ENCODE data around the gene GPATCH3. TPM values are rescaled to one million over a fixed set of nuclear protein-coding genes. Genes with fewer than 3 reads are reported as not detected.

Gene GPATCH3
- total and polyA plus RNA-seq, 10 donors = 13.3 to 25.8 (median 17.5) TPM

GRCh38 chr1:26911399-26912146, 11.3 kb upstream of the GPATCH3 start:
- no peaks in the 10 kb centered on the region for H3K9me3 ChIP-seq
- TF ChIP-seq CTCF (IDR thresholded peaks at IDR 0.05 in 8 of 11, conservative IDR thresholded peaks at IDR 0.05 in 3 of 11) (no peak), POLR2AphosphoS5 (IDR thresholded peaks at IDR 0.05) (no peak), POLR2A (IDR thresholded peaks at IDR 0.05) (no peak)
- WGBS, 5 donors = 81 to 89% (median 85%) methylated on average over 8 of the region's 8 CpGs
- no peaks in the 10 kb centered on the region for H3K36me3 ChIP-seq
- no peak for DNase-seq
- no peaks in the 10 kb centered on the region for H3K27me3 ChIP-seq (replicated peaks in 1 of 7)
- H3K4me1 ChIP-seq = peaks cover 0 to 11% (median 2%) of the 10 kb centered on the region in 6 donors
- H3K27ac ChIP-seq = peak overlapping the region in 3 of 8 donors; percentile 20 to 88 (median 80)
- peak overlapping the region; percentile 12 to 70 (median 32) for H3K4me3 ChIP-seq
- intact Hi-C loops (cut with DNase I; ENCODE audit: low total_unique reads) = no loop called here

GRCh38 chr1:26910343-26911160, 10.3 kb upstream of the GPATCH3 start:
- Histone ChIP-seq H3K27ac (peak overlapping the region in 2 of 8 donors; percentile 1 to 16), H3K27me3 (replicated peaks in 1 of 7) (no peaks in the 10 kb centered on the region)
- intact Hi-C loops (cut with DNase I; ENCODE audit: low total_unique reads) = no loop called here

GRCh38 chr1:26909951-26910342, 9.7 kb upstream of the GPATCH3 start:
- TF ChIP-seq CTCF (IDR thresholded peaks at IDR 0.05 in 8 of 11, conservative IDR thresholded peaks at IDR 0.05 in 3 of 11) = no peak
- TF ChIP-seq POLR2AphosphoS5 (IDR thresholded peaks at IDR 0.05) = no peak
- TF ChIP-seq POLR2A (IDR thresholded peaks at IDR 0.05) = no peak
- Histone ChIP-seq H3K36me3 (no peaks in the 10 kb centered on the region), H3K4me1 (peaks cover 0 to 11% (median under 1%) of the 10 kb centered on the region in 6 donors), H3K27ac (peak overlapping the region in 1 of 8 donors; percentile 16), H3K9me3 (no peaks in the 10 kb centered on the region), H3K27me3 (replicated peaks in 1 of 7) (no peaks in the 10 kb centered on the region), H3K4me3 (no peak overlapping the region)
- intact Hi-C loops (cut with DNase I; ENCODE audit: low total_unique reads) = no loop called here
- 60 to 94% (median 82%) methylated on average over 2 to 3 of the region's 3 CpGs for WGBS, 5 donors
- DNase-seq = peak; percentile 16

More at GRCh38 chr1:26910343-26911160, 10.3 kb upstream of the GPATCH3 start:
- Histone ChIP-seq H3K4me3 (peak overlapping the region in 2 of 8 donors; percentile 56 to 70), H3K4me1 (peaks cover 0 to 11% (median 2%) of the 10 kb centered on the region in 6 donors), H3K9me3 (no peaks in the 10 kb centered on the region), H3K36me3 (no peaks in the 10 kb centered on the region)
- WGBS, 5 donors = 65 to 82% (median 79%) methylated on average over 4 of the region's 4 CpGs
- TF ChIP-seq CTCF (IDR thresholded peaks at IDR 0.05 in 8 of 11, conservative IDR thresholded peaks at IDR 0.05 in 3 of 11) (no peak), POLR2A (IDR thresholded peaks at IDR 0.05) (no peak), POLR2AphosphoS5 (IDR thresholded peaks at IDR 0.05) (no peak)
- peak; percentile 23 for DNase-seq
